Mesenchymal stem cell (in vitro differentiated cells and primary cell): ENCODE measurements around the gene ZBED4.

ENCODE experiments used
- DNase-seq: peaks from one replicate; pipeline ENCODE4 v3.0.0-alpha.2; 2013
- H2AFZ ChIP-seq: one replicate; pipeline ENCODE4 v1.6.1; 2013; ENCODE audit warnings: low read depth, mild to moderate bottlenecking, control low read depth, inconsistent platforms, low read length, moderate library complexity
- H2AK5ac ChIP-seq: 2 replicates; pipeline ENCODE4 v1.6.1; 2013; ENCODE audit warnings: low read length, moderate library complexity, mild to moderate bottlenecking, inconsistent platforms; ENCODE audit not compliant: severe bottlenecking
- H2BK120ac ChIP-seq: one replicate; pipeline ENCODE4 v1.6.1; 2013; ENCODE audit warnings: low read depth, mild to moderate bottlenecking, inconsistent platforms, low read length, moderate library complexity
- H2BK12ac ChIP-seq, 2 experiments: one replicate each; pipeline ENCODE4 v1.6.1; 2013; ENCODE audit warnings: inconsistent platforms in 2 of 2, low read length in 2 of 2, mild to moderate bottlenecking in 2 of 2, moderate library complexity in 2 of 2, control low read depth in 1 of 2
- H2BK15ac ChIP-seq: one replicate; pipeline ENCODE4 v1.6.1; 2013; ENCODE audit warnings: mild to moderate bottlenecking, low read depth, inconsistent platforms; ENCODE audit not compliant: poor library complexity, severe bottlenecking
- H2BK5ac ChIP-seq: 2 replicates; pipeline ENCODE4 v1.6.1; 2013; ENCODE audit warnings: low read depth, mild to moderate bottlenecking, low read length, control low read depth, inconsistent platforms; ENCODE audit not compliant: poor library complexity, severe bottlenecking
- H3K14ac ChIP-seq, 2 experiments: one replicate each; pipeline ENCODE4 v1.6.1; 2013; ENCODE audit warnings: inconsistent platforms in 2 of 2, low read length in 2 of 2, control low read depth in 1 of 2, mild to moderate bottlenecking in 1 of 2, moderate library complexity in 1 of 2
- H3K18ac ChIP-seq, 2 experiments: one replicate each; pipeline ENCODE4 v1.6.1; 2013; ENCODE audit warnings: inconsistent platforms in 2 of 2, low read length in 2 of 2, control low read depth in 1 of 2, low read depth in 1 of 2, mild to moderate bottlenecking in 1 of 2
- H3K23ac ChIP-seq, 2 experiments: one replicate each; pipeline ENCODE4 v1.6.1; 2013; ENCODE audit warnings: inconsistent platforms in 2 of 2, low read length in 2 of 2, mild to moderate bottlenecking in 2 of 2, moderate library complexity in 2 of 2, control low read depth in 1 of 2
- H3K27ac ChIP-seq: 2 replicates; pipeline ENCODE4 v1.5.1; 2013; ENCODE audit warnings: mild to moderate bottlenecking, moderate library complexity, low read length, control low read depth, inconsistent platforms; ENCODE audit not compliant: poor library complexity, severe bottlenecking
- H3K27me3 ChIP-seq, 2 experiments: 2 replicates each; pipeline versions ENCODE4 v1.6.1 to v1.7.0; 2013; ENCODE audit warnings: low read length in 2 of 2, mild to moderate bottlenecking in 2 of 2, moderate library complexity in 2 of 2, control low read depth in 1 of 2, inconsistent platforms in 1 of 2; ENCODE audit not compliant: control insufficient read depth in 1 of 2, insufficient read depth in 1 of 2
- H3K36me3 ChIP-seq, 2 experiments: 2 replicates each; pipeline versions ENCODE4 v1.6.1 to v1.7.0; 2013; ENCODE audit warnings: low read length in 2 of 2, control low read depth in 1 of 2, inconsistent platforms in 1 of 2, low read depth in 1 of 2, mild to moderate bottlenecking in 1 of 2; ENCODE audit not compliant: insufficient read depth in 2 of 2, control insufficient read depth in 1 of 2
- H3K4ac ChIP-seq, 2 experiments: one replicate each; pipeline ENCODE4 v1.6.1; 2013; ENCODE audit warnings: inconsistent platforms in 2 of 2, low read length in 2 of 2, mild to moderate bottlenecking in 2 of 2, moderate library complexity in 2 of 2, control low read depth in 1 of 2, low read depth in 1 of 2
- H3K4me1 ChIP-seq: 2 replicates; pipeline ENCODE4 v1.6.1; 2013; ENCODE audit warnings: low read depth, low read length, control low read depth; ENCODE audit not compliant: control insufficient read depth, insufficient read depth
- H3K4me2 ChIP-seq: 2 replicates; pipeline ENCODE4 v1.6.1; 2013; ENCODE audit warnings: low read length, mild to moderate bottlenecking, inconsistent platforms; ENCODE audit not compliant: poor library complexity, severe bottlenecking
- H3K4me3 ChIP-seq, 2 experiments: 2 replicates each; pipeline versions ENCODE4 v1.5.1 to v1.7.0; 2013; ENCODE audit warnings: low read length in 2 of 2, mild to moderate bottlenecking in 2 of 2, control low read depth in 1 of 2, low read depth in 1 of 2; ENCODE audit not compliant: insufficient read depth in 1 of 2
- H3K79me1 ChIP-seq: replicated peaks from 2 replicates; pipeline ENCODE4 v1.6.1; 2013; ENCODE audit warnings: mild to moderate bottlenecking, control low read depth, low read length, inconsistent platforms; ENCODE audit not compliant: poor library complexity, severe bottlenecking
- H3K9ac ChIP-seq: 2 replicates; pipeline ENCODE4 v1.7.0; 2013; ENCODE audit warnings: mild to moderate bottlenecking, low read length, moderate library complexity
- H3K9me3 ChIP-seq: 2 replicates; pipeline ENCODE4 v1.7.0; 2013; ENCODE audit warnings: mild to moderate bottlenecking, low read length; ENCODE audit not compliant: control insufficient read depth
- H4K8ac ChIP-seq: one replicate; pipeline ENCODE4 v1.6.1; 2013; ENCODE audit warnings: inconsistent platforms, mild to moderate bottlenecking, low read length, moderate library complexity
- H4K91ac ChIP-seq: one replicate; pipeline ENCODE4 v1.6.1; 2013; ENCODE audit warnings: mild to moderate bottlenecking, low read length, inconsistent platforms
- WGBS: methylation state at CpG from one replicate; pipeline ENCODE4 v1.1.7; 2013; ENCODE audit warnings: mixed read lengths; 5-methylcytosine and 5-hydroxymethylcytosine counted together

ZBED4 gene

DNA sequence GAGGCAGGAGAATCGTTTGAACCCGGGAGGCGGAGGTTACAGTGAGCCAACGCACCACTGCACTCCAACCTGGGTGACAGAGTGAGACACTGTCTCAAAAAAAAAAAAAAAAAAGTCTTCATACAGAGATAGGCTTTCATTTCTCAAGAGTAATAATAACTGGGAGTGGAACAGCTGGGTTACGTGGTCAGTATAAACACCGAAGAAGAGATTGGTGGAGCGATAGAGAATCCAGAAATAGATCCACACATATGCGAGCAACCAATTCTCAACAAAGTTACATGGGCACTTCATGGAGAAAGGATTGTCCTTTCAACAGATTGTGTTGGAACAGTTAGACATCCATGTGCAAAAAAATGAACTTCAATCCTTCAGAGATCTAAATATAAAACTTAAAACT lies 24.6 kb downstream of the ZBED4 start:
- Histone ChIP-seq H3K9me3 (no peaks in the 10 kb centered on the region), H2BK15ac (no peak overlapping the region), H3K23ac (no peak overlapping the region), H3K9ac (no peak overlapping the region), H4K91ac (no peak overlapping the region), H3K27ac (no peak overlapping the region), H3K36me3 (peaks cover 6 to 18% of the 10 kb centered on the region in 2 experiments), H3K79me1 (peaks cover 25% of the 10 kb centered on the region), H2BK5ac (no peak overlapping the region), H2AFZ (no peak overlapping the region), H2BK12ac (no peak overlapping the region), H3K4me3 (no peak overlapping the region), H3K4me1 (peaks cover 4% of the 10 kb centered on the region), H3K4ac (no peak overlapping the region), H4K8ac (no peak overlapping the region), H3K18ac (no peak overlapping the region), H3K14ac (no peak overlapping the region), H2AK5ac (no peak overlapping the region), H3K27me3 (no peaks in the 10 kb centered on the region), H3K4me2 (no peak overlapping the region), H2BK120ac (no peak overlapping the region)
- DNase-seq, result no peak
- 93% methylated on average over 4 of the region's 8 CpGs for WGBS

DNA sequence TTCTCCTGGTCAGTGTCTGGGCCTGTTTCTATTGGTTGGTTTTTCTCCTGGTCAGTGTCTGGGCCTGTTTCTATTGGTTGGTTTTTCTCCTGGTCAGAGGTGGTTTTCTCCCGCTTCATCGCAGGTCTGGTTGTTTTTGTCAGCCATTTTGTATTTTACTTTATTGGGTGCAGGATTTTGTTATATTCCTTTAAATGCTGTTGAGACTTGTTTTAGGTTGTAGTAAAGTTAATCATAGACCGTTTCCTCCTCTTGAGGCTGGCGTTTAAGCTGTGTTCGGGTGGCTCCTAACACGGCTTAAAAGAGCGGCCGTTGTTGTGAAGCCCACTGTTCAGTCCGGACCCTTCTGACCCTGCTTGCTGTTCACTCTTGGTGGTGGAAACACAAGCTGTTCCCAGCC lies 26.2 kb downstream of the ZBED4 start:
- H3K27me3 ChIP-seq, result no peaks in the 10 kb centered on the region
- no peak overlapping the region for H2AK5ac ChIP-seq
- H3K23ac ChIP-seq, result no peak overlapping the region
- no peak overlapping the region for H4K8ac ChIP-seq
- WGBS, result 94% methylated on average over 9 of the region's 9 CpGs
- no peaks in the 10 kb centered on the region for H3K9me3 ChIP-seq
- no peak overlapping the region for H3K9ac ChIP-seq
- no peak overlapping the region for H3K4me2 ChIP-seq
- no peak overlapping the region for H3K4me3 ChIP-seq
- no peak overlapping the region for H3K18ac ChIP-seq
- no peak overlapping the region for H2BK12ac ChIP-seq
- no peak overlapping the region for H2BK15ac ChIP-seq
- peaks cover 33% of the 10 kb centered on the region for H3K79me1 ChIP-seq
- H2BK5ac ChIP-seq, result no peak overlapping the region
- H3K14ac ChIP-seq, result no peak overlapping the region
- H4K91ac ChIP-seq, result no peak overlapping the region
- H2BK120ac ChIP-seq, result no peak overlapping the region
- no peak for DNase-seq
- H3K4ac ChIP-seq, result no peak overlapping the region
- H2AFZ ChIP-seq, result no peak overlapping the region
- H3K4me1 ChIP-seq, result peaks cover 6% of the 10 kb centered on the region
- H3K36me3 ChIP-seq, result peaks cover 20 to 27% of the 10 kb centered on the region in 2 experiments
- H3K27ac ChIP-seq, result no peak overlapping the region

DNA sequence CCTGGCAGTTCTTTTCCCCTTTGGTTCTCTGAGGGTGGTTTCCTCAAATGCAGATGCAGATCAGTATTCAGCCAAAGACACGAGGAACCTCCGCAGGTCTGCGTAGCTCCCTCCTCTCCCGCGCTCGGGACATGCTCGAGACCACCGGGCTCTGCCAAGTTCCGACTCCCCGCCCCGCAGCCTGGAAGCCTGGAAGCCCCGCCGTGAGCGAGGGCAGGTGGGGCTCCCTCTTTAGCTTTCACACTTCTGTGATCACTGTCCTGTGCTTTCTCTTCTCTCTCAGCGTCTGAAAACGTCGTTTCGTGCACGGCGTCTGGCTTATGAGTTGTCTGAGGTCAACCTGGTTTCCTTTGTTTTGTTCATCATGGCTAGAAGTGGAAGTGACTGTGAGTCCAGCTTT lies 26.6 kb downstream of the ZBED4 start:
- Histone ChIP-seq H4K8ac (no peak overlapping the region), H2AK5ac (no peak overlapping the region), H3K23ac (no peak overlapping the region), H3K9ac (no peak overlapping the region), H3K36me3 (peaks cover 24 to 32% of the 10 kb centered on the region in 2 experiments), H3K4me3 (no peak overlapping the region), H3K4ac (no peak overlapping the region), H3K27ac (no peak overlapping the region), H2BK120ac (no peak overlapping the region), H3K9me3 (no peaks in the 10 kb centered on the region), H2BK12ac (no peak overlapping the region), H3K4me2 (no peak overlapping the region), H2BK5ac (no peak overlapping the region), H4K91ac (no peak overlapping the region), H3K18ac (no peak overlapping the region), H2BK15ac (no peak overlapping the region), H3K27me3 (no peaks in the 10 kb centered on the region), H3K79me1 (peaks cover 37% of the 10 kb centered on the region), H2AFZ (no peak overlapping the region), H3K14ac (no peak overlapping the region), H3K4me1 (peaks cover 6% of the 10 kb centered on the region)
- no peak for DNase-seq
- 75% methylated on average over 13 of the region's 20 CpGs for WGBS

DNA sequence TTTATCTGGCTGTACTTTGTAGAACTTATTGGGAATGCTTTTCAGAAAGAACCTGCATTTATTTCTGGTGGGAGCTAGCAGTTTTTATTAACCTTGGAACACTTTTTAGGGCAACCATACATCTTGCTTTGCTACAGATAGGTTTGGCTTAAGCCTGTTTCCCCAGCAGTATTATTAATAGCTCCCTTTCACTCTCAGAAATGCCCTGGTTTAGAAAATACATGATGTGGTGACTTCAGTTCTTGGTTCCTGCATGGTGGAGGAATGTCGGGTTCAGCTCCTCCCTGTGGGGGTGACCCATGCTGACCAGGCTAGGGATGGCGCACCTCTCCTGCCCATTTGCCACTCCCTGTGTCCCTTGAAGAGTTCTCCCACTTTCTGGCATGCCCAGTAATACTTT lies 28.2 kb downstream of the ZBED4 start:
- Histone ChIP-seq H3K9me3 (no peaks in the 10 kb centered on the region), H3K23ac (no peak overlapping the region), H3K36me3 (peaks cover 38 to 40% of the 10 kb centered on the region in 2 experiments), H2BK5ac (no peak overlapping the region), H3K79me1 (peaks cover 47% of the 10 kb centered on the region), H3K27me3 (no peaks in the 10 kb centered on the region), H2BK15ac (no peak overlapping the region), H2BK120ac (no peak overlapping the region), H4K91ac (no peak overlapping the region), H4K8ac (no peak overlapping the region), H2BK12ac (no peak overlapping the region), H3K18ac (no peak overlapping the region), H3K4me2 (no peak overlapping the region), H2AK5ac (no peak overlapping the region), H3K27ac (no peak overlapping the region), H3K9ac (no peak overlapping the region), H3K4ac (no peak overlapping the region), H2AFZ (no peak overlapping the region), H3K4me1 (peaks cover 6% of the 10 kb centered on the region), H3K14ac (peak overlapping the region in 1 of 2 experiments; percentile 81), H3K4me3 (no peak overlapping the region)
- WGBS, result 100% methylated on average over 2 of the region's 2 CpGs
- DNase-seq, result no peak
